HG02885 (cell line): ENCODE measurements around the gene NFIX.
"Not testable (repeated sequence)": the region's sequence is repeated elsewhere in the genome, so short reads cannot be mapped to it uniquely, and the experiment has no call there.

Experiments
- ATAC-seq: cut with Tn5 transposase; IDR thresholded peaks from one replicate; pipeline ENCODE4 v1.9.1; 2021; ENCODE audit warnings: mild to moderate bottlenecking; ENCODE audit not compliant: unreplicated experiment, poor library complexity

NFIX gene

GRCh38 chr19:12957389-12957952, 37.8 kb upstream of the NFIX start:
- ATAC-seq: not testable (repeated sequence)

GRCh38 chr19:12959481-12959880, 35.8 kb upstream of the NFIX start:
- ATAC-seq: no peak

GRCh38 chr19:12965017-12965811, 30.1 kb upstream of the NFIX start:
- ATAC-seq: peak; percentile 77

- no peak for ATAC-seq
Observed at GRCh38 chr19:12965812-12966135, 29.5 kb upstream of the NFIX start.

GRCh38 chr19:12967907-12968306, 27.4 kb upstream of the NFIX start:
- no peak for ATAC-seq

- no peak for ATAC-seq
Observed at GRCh38 chr19:12969292-12969988, 25.8 kb upstream of the NFIX start, which contains the start of gene DAND5. DAND5 (plus strand) TSS chr19:12969576; CDS start chr19:12969661, 85 bp downstream.

GRCh38 chr19:12970070-12970820, 25.0 kb upstream of the NFIX start:
- ATAC-seq: no peak

GRCh38 chr19:12973236-12973635, 22.0 kb upstream of the NFIX start:
- ATAC-seq: no peak

GRCh38 chr19:12974301-12975220, 20.7 kb upstream of the NFIX start:
- no peak for ATAC-seq

- no peak for ATAC-seq
Observed at GRCh38 chr19:12975221-12975741, 20.0 kb upstream of the NFIX start.

GRCh38 chr19:12976109-12976508, 19.2 kb upstream of the NFIX start:
- not testable (repeated sequence) for ATAC-seq

- ATAC-seq: no peak
Observed at GRCh38 chr19:12979974-12980373, 15.3 kb upstream of the NFIX start.

- no peak for ATAC-seq
Observed at GRCh38 chr19:12982648-12983047, 12.6 kb upstream of the NFIX start.

- ATAC-seq: no peak
Observed at GRCh38 chr19:12983091-12983490, 12.2 kb upstream of the NFIX start.

- ATAC-seq: no peak
Observed at GRCh38 chr19:12983542-12984142, 11.6 kb upstream of the NFIX start.

- ATAC-seq: no peak
Observed at GRCh38 chr19:12984143-12984627, 11.1 kb upstream of the NFIX start.

- no peak for ATAC-seq
Observed at GRCh38 chr19:12984683-12985048, 10.6 kb upstream of the NFIX start.

GRCh38 chr19:12985049-12985776, 10.1 kb upstream of the NFIX start:
- ATAC-seq: no peak
